SIG-M5 treated with dmso at 0.1 percent for 504 hours (cell line): ENCODE data around the gene LRRC32.
"Not testable (repeated sequence)": the region's sequence is repeated elsewhere in the genome, so short reads cannot be mapped to it uniquely, and the experiment has no call there.

Experiments
- DNase-seq: peaks from one replicate; lab custom pipeline; 2025; ENCODE audit not compliant: unreplicated experiment; lab: John Stamatoyannopoulos, UW

LRRC32 gene

GRCh38 chr11:76653674-76654284 is 16.8 kb downstream of the LRRC32 start:
- DNase-seq: no peak

DNA sequence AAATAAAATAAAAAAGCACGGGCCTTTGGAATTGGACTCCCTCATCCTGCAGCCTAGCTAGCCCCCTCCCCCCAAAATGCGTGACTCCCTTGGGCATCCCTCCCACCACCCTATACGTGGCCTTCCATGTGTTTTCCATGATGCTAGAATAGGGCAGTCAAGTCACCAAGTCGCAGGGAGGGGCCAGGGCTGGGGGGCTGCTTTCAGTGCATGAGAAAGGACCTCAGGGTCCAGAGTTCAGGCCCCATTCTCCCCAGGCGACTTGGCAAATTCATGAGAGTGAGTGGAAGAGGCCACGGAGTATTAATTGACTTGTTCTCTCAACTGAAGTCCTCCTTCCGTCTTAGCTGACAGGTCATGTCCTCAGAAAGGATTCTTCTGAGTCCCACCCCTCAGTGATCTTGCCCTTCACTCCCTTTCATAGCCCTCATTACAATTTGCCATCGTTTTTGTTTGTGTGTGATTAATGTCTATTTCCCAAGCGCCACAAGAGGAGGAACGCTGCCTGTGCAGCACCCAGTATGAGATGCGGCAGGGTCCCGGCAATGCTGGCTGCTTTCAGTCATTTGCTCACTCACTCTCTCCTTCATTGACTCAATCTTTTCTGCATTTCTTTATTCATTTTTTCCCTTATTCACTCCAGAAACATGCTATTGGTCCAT is 17.4 kb downstream of the LRRC32 start:
- no peak for DNase-seq

DNA sequence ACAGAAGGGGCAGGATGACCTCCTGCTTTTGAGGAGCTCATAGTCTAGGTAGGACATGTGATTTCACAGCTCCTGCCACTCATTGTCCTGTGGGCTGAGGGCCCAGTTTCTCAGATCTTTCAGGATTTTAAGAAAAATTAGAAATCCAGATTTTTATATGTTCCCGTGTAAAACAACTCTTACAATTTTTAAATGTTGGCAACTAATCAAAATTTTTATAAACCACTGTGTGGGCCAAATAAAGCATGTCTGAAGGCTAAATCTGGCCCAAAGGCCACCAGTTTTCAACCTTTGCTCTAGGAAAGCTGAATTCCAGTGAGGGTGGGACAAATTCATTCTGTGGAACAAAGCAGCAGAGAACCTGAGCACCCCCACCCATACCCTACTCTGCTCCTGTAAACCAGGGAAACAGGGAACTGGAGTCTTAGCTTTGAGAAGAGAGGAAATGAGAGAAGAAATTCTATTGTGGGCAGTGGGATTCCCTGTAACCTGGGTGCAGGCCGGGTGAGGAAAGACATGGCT is 20.6 kb downstream of the LRRC32 start:
- no peak for DNase-seq

- DNase-seq: no peak
Measured at GRCh38 chr11:76649011-76649410, 21.5 kb downstream of the LRRC32 start.

DNA sequence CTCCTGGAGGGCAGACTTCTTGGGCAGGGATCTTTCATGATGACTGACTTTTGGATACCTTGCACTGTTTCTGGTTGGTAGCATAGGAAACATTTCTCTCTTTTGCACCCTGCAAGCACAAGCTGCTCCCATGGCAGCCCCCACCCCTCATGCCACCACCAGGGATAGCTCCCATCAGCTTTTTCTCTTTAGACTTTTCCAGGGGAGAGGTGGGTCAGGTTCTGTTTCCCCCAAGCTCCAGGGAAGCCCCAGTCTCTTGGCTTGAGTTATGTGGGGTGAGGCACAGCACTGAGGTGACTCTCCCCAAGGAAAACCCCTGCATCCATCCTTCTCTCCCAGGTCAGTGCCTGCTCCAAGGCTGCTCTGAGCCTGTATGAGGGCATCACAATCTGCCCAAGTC is 22.5 kb downstream of the LRRC32 start:
- no peak for DNase-seq

DNA sequence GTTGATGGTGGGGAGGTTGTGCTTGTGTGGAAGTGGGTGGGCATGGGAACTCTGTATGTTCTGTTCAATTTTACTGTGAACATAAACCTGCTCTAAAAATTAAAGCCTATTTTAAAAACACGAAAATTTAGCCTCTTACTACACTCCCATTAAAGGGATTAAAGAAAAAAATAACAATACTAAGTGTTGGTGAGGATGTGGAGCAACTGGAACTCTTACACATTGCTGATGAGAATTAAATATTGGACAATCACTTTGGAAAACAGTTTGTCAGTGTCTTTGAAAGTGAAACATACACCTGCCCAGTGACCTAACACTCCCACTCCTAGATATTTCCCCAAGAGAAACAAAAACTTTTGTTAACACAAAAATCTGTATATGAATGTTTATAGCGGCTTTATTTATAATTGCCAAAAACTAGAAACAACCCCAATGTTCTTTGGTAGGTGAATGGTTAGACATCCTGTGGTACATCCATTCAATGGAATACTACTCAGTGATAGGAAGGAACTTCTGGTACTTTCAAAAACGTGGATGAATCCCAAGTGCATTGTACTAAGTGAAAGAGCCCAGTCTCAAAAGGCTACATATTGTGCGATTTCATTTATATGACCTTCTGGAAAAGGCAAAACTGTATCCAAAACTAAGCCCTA is 23.5 kb downstream of the LRRC32 start:
- no peak for DNase-seq

DNA sequence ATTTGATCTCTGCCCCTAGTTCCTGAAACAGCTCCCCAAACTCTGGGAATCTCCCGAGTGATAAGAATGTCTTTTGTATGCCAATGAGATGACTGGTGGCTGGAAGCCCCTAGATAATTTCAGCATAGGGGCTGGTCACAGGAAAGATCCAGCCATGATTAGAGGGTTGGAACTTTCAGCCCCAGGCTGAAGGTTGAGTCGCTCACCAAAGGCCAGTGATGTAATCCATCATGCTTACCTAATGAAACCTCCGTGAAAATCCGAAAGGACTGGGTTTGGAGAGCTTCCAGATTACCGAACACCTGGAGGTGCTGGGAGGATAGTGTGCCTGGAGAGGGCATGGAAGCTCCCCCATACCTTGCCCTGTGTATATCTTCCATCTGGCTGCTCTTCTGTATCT is 26.0 kb downstream of the LRRC32 start:
- DNase-seq: no peak

- not testable (repeated sequence) for DNase-seq
Measured at GRCh38 chr11:76643711-76644110, 26.8 kb downstream of the LRRC32 start.

- no peak for DNase-seq
Measured at GRCh38 chr11:76642341-76642740, 28.2 kb downstream of the LRRC32 start.

DNA sequence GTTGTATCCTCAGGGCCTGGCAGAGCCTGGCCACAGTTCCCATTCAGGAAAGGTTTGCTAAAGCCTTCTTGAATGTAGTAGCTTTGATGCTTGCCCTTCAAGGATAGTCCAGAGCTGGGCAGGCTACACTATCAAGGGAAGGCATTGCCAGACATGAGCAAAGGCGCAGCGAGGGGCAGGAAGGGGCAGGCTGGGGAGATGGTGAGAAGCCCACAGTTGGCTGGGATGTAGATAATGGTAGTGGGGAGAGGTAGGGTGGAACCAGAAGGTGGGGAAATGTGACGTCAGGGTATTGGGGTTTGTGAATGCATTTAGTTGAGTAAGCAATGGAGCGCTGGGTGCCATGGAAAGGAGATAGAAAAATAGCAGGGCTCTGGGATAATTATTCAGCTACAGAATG is 28.6 kb downstream of the LRRC32 start:
- DNase-seq: no peak

DNA sequence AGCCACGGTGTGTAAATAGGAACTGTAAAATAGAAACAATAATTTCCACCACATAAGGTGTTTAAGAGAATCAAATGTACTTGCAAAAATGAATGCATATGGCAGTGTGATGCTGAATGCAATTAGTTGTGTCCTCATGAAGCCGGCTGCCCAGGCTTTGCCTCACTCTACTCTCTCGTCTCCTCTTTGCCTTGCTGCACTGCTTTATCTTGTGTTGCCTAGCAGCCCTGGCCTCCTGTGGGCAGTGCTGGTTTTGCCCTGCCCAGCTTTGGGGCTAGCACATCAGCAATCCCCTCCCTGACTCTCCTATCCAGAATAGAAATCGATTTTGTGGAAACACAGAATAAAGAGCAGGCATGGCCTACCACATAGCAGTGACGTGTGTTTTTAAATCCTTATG is 30.0 kb downstream of the LRRC32 start:
- DNase-seq: no peak

DNA sequence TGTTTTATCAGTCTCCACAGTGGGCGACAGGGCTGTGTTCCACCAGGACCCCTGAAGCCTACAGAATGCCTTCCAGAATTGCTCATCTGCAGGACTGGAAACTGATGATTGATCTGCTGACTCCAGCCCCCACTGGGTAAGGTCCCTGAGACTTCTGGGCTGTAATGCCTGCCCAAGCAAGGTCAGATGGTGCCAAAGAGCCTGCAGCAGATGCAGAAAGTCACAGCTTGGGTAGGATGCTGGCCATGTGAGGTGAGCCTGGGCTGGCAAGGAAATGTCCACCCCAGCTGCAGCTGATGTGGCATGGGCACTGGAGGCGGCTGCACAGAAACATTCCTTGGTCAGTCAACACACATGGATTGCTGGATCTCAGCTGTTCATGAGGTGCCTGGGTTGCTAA is 30.9 kb downstream of the LRRC32 start:
- DNase-seq: no peak

DNA sequence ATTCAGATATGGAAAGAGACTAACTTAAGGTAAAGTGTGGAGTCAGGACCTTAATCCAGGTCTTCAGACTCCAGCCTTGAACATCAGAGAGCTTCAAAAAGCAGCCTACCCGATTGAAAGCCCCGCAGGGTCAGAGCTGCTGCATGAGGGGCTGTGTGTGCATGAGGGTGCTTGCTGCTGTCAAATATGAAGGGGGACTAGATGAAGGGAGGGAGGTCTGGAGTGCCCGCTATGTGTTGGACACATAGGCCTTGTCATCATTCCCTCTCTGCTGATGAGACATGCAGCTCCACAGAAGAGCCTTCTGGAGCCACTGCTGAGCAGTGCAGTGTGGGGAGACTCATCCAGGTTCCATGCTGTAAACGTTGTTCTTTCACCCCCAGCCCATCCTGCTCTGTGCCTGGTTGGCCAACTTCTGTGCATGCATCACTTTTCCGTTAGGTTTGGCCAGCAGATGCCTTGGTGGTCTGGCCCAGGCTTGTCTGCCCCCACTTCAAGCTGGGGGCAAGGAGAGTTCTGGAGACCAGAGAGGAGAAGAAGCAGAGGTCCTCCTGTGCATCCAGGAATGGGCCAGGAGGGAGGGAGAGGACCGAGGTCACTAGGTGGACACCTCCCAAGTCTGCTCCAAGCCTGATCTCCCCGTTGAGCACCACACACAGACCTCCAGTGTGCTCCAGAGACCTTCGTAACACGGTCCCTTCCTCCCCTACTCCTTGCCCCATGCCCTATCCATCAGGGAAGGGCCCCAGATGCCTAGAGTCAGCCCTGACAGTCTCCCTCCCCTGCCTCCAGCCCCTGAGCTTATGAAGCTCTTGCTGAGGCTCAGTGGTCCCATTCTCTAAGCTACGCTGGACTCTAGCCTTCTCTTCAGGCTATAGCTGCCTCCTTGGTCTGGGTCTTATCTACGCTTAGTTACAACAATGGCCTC is 32.0 kb downstream of the LRRC32 start:
- DNase-seq: no peak

GRCh38 chr11:76637491-76638269 is 32.9 kb downstream of the LRRC32 start:
- no peak for DNase-seq

DNA sequence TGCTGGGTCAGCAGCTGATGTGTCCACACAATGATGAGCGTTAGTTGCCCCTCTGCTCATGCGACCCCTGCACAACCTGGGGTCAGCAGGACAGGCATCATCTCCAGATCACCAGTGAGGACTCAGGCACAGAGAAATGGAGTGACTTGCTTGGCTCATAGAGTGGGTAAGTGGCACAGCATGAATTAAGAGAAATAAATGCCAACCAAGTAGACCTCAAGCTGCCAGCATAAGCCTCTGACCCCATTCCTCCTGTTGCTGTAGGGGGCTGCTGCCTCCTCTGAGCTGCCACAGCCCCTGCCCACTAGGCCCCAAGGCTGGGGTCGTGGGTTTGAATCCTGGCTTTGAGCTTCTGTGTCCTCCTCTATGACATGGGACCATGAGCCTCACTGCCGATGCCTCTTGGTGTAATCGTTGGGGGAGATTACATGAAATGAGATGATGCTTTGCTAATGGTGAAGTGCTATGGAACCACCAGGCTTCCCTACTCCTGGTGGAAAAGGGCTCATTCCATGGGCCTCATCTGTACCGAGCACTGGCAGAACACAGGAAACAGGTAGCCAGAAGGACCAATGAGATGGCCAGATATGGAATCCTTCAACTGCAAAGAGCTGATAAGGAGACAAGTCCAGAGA is 33.6 kb downstream of the LRRC32 start:
- no peak for DNase-seq

DNA sequence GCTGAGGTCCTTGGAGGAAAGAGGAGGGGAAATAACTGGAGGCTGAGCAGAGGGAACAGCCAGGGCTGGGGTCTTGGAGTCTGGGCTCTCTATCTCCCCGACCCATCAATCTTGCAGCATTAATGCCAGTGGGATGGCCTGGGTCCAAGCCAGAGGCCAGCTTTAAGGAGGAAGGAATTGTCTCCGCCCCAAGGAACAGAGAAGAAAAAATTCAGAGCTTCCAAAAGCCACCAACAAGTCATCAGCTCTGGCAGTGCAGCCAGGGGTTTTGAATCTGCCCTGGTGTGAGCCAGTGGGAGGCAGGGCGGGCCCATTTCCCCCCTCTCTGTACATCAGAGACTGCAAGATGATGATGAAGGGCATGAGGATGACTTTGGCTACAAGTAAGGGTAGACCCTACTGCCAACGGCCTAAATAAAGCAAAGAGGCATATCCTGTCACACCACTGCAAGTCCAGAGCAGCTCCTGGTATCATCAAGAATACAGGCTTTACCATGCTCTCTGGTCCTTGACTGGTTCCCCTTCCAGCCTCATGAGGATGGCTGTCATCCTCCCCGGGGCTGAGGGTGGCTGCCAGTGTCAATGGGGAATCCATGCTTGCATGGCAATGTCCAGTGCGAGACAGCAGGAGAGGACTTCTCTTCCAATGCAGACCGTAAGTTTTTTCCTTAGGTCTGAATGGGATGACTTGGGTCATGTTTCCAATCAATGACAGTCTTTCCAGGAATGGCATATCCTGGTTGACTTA is 34.4 kb downstream of the LRRC32 start:
- no peak for DNase-seq

- DNase-seq: no peak
Measured at GRCh38 chr11:76634886-76635285, 35.7 kb downstream of the LRRC32 start.

DNA sequence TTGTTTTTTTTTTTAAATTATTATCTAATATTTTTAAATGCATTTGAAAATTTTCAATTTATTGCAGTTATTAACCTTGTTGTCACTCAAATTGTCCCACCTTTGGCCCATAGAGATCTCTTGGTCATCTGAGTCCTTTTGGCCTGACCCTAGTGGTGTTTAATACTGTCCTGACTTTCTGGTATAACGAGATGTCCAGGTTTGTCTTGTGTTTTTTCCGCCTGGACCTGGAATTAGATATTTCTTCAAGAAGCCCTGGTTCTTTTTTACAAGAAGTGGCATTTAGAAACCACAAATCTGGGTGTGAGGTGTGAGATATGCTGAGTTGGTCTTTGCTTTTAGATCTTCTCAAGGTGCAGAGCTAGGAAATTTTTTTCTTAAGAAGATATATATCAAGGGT is 38.1 kb downstream of the LRRC32 start:
- no peak for DNase-seq

DNA sequence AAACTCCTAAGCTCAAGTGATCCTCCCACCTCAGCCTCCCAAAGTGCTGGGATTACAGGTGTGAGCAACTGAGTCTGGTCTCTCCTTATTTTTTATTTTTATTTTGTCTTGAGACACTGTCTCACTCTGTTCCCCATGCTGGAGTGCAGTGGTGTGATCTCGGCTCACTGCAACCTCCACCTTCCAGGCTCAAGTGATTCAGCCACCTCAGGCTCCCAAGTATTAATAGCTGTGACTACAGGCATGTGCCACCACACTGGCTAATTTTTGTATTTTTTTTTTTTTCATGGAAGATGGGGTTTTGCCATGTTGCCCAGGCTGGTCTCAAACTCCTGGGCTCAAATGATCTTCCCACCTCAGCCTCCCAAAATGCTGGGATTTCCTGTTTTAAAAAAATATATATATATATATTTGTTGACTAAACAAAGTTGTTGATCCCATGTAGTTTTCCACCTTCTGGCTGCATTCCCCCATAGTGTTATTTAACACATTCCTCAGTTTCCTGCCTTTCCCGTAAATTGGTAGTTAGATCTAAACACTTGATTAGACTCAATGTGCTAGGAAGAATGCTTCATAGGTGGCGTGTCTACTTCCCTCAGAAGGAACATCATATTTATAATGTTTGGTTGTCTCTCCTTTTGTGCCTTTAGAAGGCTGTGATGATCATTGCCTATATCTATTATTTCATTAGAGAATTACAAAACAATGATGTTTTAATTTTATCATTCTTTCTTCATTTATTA is 38.8 kb downstream of the LRRC32 start:
- no peak for DNase-seq
